Smooth muscle cell (in vitro differentiated cells): ENCODE data around the gene AJM1. TPM values are rescaled to one million over a fixed set of nuclear protein-coding genes. Genes with fewer than 3 reads are reported as not detected.

Experiments
- DNase-seq: peaks from one replicate; lab custom pipeline; 2025; ENCODE audit not compliant: unreplicated experiment; lab: John Stamatoyannopoulos, UW
- H2AFZ ChIP-seq: fragments of 200-600 bp; sonication (generic); 2 replicates; pipeline ENCODE4 v1.6.0; 2016; ENCODE audit warnings: antibody characterized with exemption, low read depth, mild to moderate bottlenecking
- H3F3A ChIP-seq: fragments of 200-600 bp; sonication (generic); 2 replicates; pipeline ENCODE4 v1.6.0; 2017; ENCODE audit warnings: antibody characterized with exemption, low read depth
- H3K27ac ChIP-seq: fragments of 200-600 bp; sonication (generic); 2 replicates; pipeline ENCODE4 v1.5.1; 2016; ENCODE audit warnings: low read depth, mild to moderate bottlenecking
- H3K27me3 ChIP-seq: fragments of 200-600 bp; sonication (generic); 2 replicates; pipeline ENCODE4 v1.6.1; 2016; ENCODE audit warnings: low read depth, mild to moderate bottlenecking
- H3K36me3 ChIP-seq: fragments of 200-600 bp; sonication (generic); 2 replicates; pipeline ENCODE4 v1.5.1; 2016; ENCODE audit warnings: low read depth
- H3K4me1 ChIP-seq: fragments of 200-600 bp; sonication (generic); 2 replicates; pipeline ENCODE4 v1.5.1; 2016; ENCODE audit warnings: low read depth
- H3K4me2 ChIP-seq: fragments of 200-600 bp; sonication (generic); 2 replicates; pipeline ENCODE4 v1.6.0; 2016; ENCODE audit warnings: mild to moderate bottlenecking
- H3K4me3 ChIP-seq: fragments of 200-600 bp; sonication (generic); 2 replicates; pipeline ENCODE4 v1.5.1; 2016; ENCODE audit warnings: mild to moderate bottlenecking
- H3K79me2 ChIP-seq: fragments of 200-600 bp; sonication (generic); 2 replicates; pipeline ENCODE4 v1.6.0; 2016; ENCODE audit warnings: low read depth, mild to moderate bottlenecking
- H3K9ac ChIP-seq: fragments of 200-600 bp; sonication (generic); 2 replicates; pipeline ENCODE4 v1.6.0; 2016; ENCODE audit warnings: low read depth
- H3K9me3 ChIP-seq: fragments of 200-600 bp; sonication (generic); replicated peaks from 2 replicates; pipeline ENCODE4 v1.5.1; 2016; ENCODE audit warnings: low read depth
- H4K20me1 ChIP-seq: fragments of 200-600 bp; sonication (generic); 2 replicates; pipeline ENCODE4 v1.6.0; 2016; ENCODE audit warnings: low read depth
- WGBS: methylation state at CpG from one replicate; pipeline ENCODE4 v1.1.7; 2016; ENCODE audit warnings: low lambda C conversion rate; 5-methylcytosine and 5-hydroxymethylcytosine counted together
- polyA plus RNA-seq: library from polyadenylated mRNA; unstranded; fragments of >200 nt; fragmentation: Nextera tagmentation; extraction: Ambion mirVana; gene quantifications from 2 replicates; pipeline ENCODE4 v1.2.1, GENCODE V29; 2016
- total RNA-seq: library from RNA; depleted of rRNA; stranded (reverse); fragments of >200 nt; gene quantifications from 2 replicates; pipeline ENCODE4 v1.2.3, GENCODE V29; 2014
- TF ChIP-seq, protein P1 (sequence below): fragments of 200-600 bp; sonication (generic); IDR thresholded peaks from 2 replicates; pipeline ENCODE4 v1.5.1; 2017; ENCODE audit warnings: borderline replicate concordance, mild to moderate bottlenecking, antibody characterized with exemption; ENCODE audit not compliant: insufficient read depth, poor library complexity, severe bottlenecking

The AJM1 gene
- total and polyA plus RNA-seq, 2 experiments from 2014 or later: 1.8 to 2.9 TPM

DNA sequence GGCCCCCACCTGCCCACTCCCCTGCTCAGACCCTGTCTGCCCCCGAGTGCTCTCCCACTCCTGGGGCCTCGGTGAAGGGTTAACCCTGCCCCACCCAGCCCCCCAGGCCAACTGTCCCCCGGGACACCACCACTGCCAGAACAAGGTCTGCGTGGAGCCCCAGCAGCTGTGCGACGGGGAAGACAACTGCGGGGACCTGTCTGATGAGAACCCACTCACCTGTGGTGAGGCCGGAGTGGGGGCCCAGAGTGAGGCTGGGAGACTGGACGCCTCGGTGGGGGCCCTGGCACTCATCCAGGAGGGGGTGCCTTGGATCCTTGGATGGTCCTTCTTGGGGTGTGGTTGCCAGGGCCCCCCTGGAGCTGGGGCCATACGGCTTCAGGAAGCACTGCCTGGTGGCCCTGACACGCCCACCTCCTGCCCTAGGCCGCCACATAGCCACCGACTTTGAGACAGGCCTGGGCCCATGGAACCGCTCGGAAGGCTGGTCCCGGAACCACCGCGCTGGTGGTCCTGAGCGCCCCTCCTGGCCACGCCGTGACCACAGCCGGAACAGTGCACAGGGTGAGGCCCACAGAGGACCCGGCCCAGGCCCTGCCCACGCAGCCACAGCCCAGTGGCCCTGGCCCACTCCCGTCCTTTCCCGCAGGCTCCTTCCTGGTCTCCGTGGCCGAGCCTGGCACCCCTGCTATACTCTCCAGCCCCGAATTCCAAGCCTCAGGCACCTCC, 12.0 kb downstream of the AJM1 start:
- Histone ChIP-seq H3K9me3 (no peaks in the 10 kb centered on the region), H3K4me1 (peaks cover 8% of the 10 kb centered on the region), H3K9ac (no peak overlapping the region), H4K20me1 (peaks cover 26% of the 10 kb centered on the region), H3F3A (no peaks in the 10 kb centered on the region), H3K4me3 (no peak overlapping the region), H3K36me3 (no peaks in the 10 kb centered on the region), H2AFZ (no peak overlapping the region), H3K27me3 (no peaks in the 10 kb centered on the region), H3K27ac (no peak overlapping the region), H3K4me2 (no peak overlapping the region), H3K79me2 (peaks cover 14% of the 10 kb centered on the region)
- DNase-seq: no peak
- WGBS: 90% methylated on average over 28 of the region's 30 CpGs
- TF ChIP-seq, protein P1, sequence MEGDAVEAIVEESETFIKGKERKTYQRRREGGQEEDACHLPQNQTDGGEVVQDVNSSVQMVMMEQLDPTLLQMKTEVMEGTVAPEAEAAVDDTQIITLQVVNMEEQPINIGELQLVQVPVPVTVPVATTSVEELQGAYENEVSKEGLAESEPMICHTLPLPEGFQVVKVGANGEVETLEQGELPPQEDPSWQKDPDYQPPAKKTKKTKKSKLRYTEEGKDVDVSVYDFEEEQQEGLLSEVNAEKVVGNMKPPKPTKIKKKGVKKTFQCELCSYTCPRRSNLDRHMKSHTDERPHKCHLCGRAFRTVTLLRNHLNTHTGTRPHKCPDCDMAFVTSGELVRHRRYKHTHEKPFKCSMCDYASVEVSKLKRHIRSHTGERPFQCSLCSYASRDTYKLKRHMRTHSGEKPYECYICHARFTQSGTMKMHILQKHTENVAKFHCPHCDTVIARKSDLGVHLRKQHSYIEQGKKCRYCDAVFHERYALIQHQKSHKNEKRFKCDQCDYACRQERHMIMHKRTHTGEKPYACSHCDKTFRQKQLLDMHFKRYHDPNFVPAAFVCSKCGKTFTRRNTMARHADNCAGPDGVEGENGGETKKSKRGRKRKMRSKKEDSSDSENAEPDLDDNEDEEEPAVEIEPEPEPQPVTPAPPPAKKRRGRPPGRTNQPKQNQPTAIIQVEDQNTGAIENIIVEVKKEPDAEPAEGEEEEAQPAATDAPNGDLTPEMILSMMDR: no peak

DNA sequence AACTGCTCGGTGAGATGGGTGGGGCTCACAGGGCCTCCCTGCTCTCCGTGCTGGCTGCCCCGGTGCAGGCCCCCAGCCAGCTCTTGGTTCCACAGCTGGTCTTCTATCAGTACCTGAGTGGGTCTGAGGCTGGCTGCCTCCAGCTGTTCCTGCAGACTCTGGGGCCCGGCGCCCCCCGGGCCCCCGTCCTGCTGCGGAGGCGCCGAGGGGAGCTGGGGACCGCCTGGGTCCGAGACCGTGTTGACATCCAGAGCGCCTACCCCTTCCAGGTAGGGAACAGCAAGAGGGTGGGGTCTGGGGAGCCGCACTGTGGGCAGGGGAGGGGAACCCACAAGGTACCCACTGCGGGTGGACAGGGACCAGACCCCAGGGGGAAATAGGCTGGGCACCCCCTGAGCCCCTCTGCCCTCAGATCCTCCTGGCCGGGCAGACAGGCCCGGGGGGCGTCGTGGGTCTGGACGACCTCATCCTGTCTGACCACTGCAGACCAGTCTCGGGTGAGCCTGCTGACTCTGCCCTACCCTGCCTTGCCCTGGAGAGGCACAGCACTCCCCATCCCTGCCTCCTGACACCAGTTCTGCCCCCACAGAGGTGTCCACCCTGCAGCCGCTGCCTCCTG, 12.7 kb downstream of the AJM1 start:
- Histone ChIP-seq H2AFZ (no peak overlapping the region), H3F3A (no peaks in the 10 kb centered on the region), H4K20me1 (peaks cover 26% of the 10 kb centered on the region), H3K27me3 (no peaks in the 10 kb centered on the region), H3K4me3 (no peak overlapping the region), H3K9me3 (no peaks in the 10 kb centered on the region), H3K9ac (no peak overlapping the region), H3K36me3 (no peaks in the 10 kb centered on the region), H3K27ac (no peak overlapping the region), H3K4me2 (no peak overlapping the region), H3K79me2 (peaks cover 11% of the 10 kb centered on the region), H3K4me1 (peaks cover 4% of the 10 kb centered on the region)
- 91% methylated on average over 22 of the region's 23 CpGs for WGBS
- TF ChIP-seq, protein P1: no peak
- no peak for DNase-seq

DNA sequence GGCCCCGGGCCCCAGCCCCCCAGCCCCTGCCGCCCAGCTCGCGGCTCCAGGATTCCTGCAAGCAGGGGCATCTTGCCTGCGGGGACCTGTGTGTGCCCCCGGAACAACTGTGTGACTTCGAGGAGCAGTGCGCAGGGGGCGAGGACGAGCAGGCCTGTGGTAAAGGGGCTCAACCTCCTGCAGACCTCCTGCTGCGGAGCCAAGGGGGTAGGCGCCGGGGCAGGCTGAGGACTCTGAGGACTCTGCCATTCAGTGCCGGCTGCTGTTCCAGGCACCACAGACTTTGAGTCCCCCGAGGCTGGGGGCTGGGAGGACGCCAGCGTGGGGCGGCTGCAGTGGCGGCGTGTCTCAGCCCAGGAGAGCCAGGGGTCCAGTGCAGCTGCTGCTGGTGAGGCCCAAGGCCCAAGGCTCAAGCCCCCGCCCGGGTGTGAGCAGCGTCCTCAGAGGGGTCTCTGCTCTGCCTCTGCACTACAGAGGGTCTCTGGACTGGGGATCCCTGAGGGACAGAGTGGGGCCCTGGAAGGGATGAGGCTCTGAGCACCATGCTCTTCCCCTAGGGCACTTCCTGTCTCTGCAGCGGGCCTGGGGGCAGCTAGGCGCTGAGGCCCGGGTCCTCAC, 13.3 kb downstream of the AJM1 start:
- TF ChIP-seq, protein P1: no peak
- 91% methylated on average over 18 of the region's 26 CpGs for WGBS
- H3K36me3 ChIP-seq: no peaks in the 10 kb centered on the region
- no peak overlapping the region for H3K9ac ChIP-seq
- H3K4me2 ChIP-seq: no peak overlapping the region
- peaks cover 4% of the 10 kb centered on the region for H3K79me2 ChIP-seq
- H4K20me1 ChIP-seq: peaks cover 20% of the 10 kb centered on the region
- H2AFZ ChIP-seq: no peak overlapping the region
- no peak overlapping the region for H3K4me3 ChIP-seq
- H3F3A ChIP-seq: no peaks in the 10 kb centered on the region
- H3K9me3 ChIP-seq: no peaks in the 10 kb centered on the region
- DNase-seq: no peak
- H3K4me1 ChIP-seq: no peaks in the 10 kb centered on the region
- H3K27ac ChIP-seq: no peak overlapping the region
- no peaks in the 10 kb centered on the region for H3K27me3 ChIP-seq
